D721Med (cell line): ENCODE measurements around the gene FAM78B.

Source experiments
- DNase-seq: peaks from one replicate; pipeline ENCODE4 v3.0.0; 2011; ENCODE audit warnings: low spot score; ENCODE audit not compliant: insufficient read length
- FAIRE-seq: peaks from 2 replicates; lab custom pipeline; 2011; peaks lifted over from hg19 to GRCh38; lab: Jason Lieb, UNC
- CTCF ChIP-seq: IDR thresholded peaks from 2 replicates; pipeline ENCODE4 v1.5.1; 2012; ENCODE audit warnings: mild to moderate bottlenecking, control low read depth; ENCODE audit not compliant: insufficient read depth; ENCODE audit errors: missing control alignments

FAM78B gene

GRCh38 chr1:166114419-166114818 lies 52.4 kb downstream of the FAM78B start:
- DNase-seq (no peak), FAIRE-seq (no peak)
- no peak for TF ChIP-seq CTCF

- FAIRE-seq, result no peak
- TF ChIP-seq CTCF, result no peak
- DNase-seq, result no peak
Observed at GRCh38 chr1:166113630-166114029, 53.2 kb downstream of the FAM78B start.

DNA sequence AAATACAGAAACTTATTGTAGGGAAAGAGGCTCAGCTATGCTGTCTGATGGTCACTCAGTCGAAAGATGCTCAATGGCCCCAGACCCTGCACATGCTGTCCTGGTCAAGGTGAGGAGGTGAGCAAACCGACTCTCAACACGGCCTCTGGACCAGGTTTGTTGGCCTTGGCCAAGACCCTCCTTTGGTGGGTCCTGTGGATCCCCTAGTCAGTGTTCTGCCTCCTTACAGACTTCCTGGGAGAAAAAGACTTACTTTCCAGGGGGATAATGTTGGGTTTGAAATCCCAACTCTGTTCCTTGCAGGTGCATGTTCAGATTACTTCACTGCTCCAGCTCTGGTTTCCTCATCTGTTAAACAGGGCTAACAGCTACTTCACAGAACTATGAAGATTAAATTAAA lies 53.8 kb downstream of the FAM78B start:
- FAIRE-seq (no peak), DNase-seq (no peak)
- no peak for TF ChIP-seq CTCF

DNA sequence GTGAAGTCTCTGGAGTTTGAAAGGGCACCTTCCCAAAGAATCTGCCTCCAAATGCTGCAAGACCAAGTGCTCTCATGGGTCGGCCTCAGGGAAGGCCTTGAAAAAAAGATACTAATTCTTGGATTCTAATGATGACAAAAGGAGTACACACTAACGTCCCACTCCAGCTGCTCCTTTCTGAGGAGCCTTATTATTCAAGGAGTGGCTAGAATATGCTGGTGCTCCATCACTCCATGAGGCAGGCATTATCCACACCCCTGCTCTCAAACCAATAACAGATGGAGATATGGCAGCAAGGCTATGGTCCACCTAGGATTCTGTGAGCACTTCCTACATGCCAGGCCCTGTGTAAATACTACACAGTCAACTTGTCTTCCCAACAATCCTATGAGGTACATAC lies 54.4 kb downstream of the FAM78B start:
- DNase-seq, result no peak
- TF ChIP-seq CTCF, result no peak
- no peak for FAIRE-seq

DNA sequence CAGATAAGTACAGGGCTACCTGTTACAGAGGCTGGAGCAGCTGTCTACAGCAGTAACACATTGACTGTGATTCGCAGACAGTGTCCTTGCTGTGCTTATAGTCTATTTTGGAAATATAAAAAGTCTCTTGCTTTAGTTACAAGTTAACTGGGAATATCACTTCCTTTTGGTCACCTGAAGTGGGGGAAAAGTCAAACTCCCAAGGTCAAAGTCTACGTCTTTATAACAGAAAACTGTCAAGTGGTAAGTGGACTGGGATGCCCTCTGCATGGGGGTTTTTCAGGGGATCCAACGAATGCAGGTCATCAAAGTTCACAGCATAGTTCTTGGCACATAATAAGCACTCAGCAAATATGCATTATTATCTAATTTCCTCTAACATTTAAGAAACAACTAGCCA lies 55.4 kb downstream of the FAM78B start:
- FAIRE-seq (no peak), DNase-seq (no peak)
- TF ChIP-seq CTCF, result no peak

GRCh38 chr1:166090244-166090643 lies 76.6 kb downstream of the FAM78B start:
- DNase-seq, result no peak
- FAIRE-seq, result no peak
- TF ChIP-seq CTCF, result no peak

- no peak for DNase-seq
- FAIRE-seq, result no peak
- TF ChIP-seq CTCF, result no peak
Observed at GRCh38 chr1:166089804-166090203, 77.0 kb downstream of the FAM78B start.
